CD14-positive monocyte (primary cell): Measurements from ENCODE around the gene GNA12. TPM values are rescaled to one million over a fixed set of nuclear protein-coding genes. Genes with fewer than 3 reads are reported as not detected.
A peak's percentile ranks its signal among the peaks of the same experiment; 100 is the strongest.

Source experiments
- DNase-seq, 3 donors: peaks; one replicate each; pipeline ENCODE4 v3.0.0-alpha.2; 2011 to 2022
- H2AFZ ChIP-seq: 2 replicates; pipeline ENCODE4 v1.6.0; 2012; ENCODE audit warnings: mild to moderate bottlenecking, low read depth, low read length, inconsistent platforms; ENCODE audit not compliant: insufficient read depth, poor library complexity, severe bottlenecking
- H3K27ac ChIP-seq, 2 donors: 1 replicate in 1 of 2; 2 replicates in 1 of 2; pipeline ENCODE4 v1.5.1; 2012 to 2013; ENCODE audit warnings: low read length in 2 of 2, control low read depth in 1 of 2, inconsistent platforms in 1 of 2, low read depth in 1 of 2, mild to moderate bottlenecking in 1 of 2
- H3K27me3 ChIP-seq, 2 donors: one replicate each; pipeline versions ENCODE4 v1.6.0 to v1.6.1; 2011 to 2013; ENCODE audit warnings: low read length in 2 of 2; ENCODE audit not compliant: control insufficient read depth in 2 of 2, insufficient read depth in 2 of 2
- H3K36me3 ChIP-seq, 2 donors: replicated peaks in 1 of 2; 1 replicate in 1 of 2; 2 replicates in 1 of 2; pipeline versions ENCODE4 v1.5.1 to v1.6.1; 2012 to 2013; ENCODE audit warnings: low read length in 2 of 2, control low read depth in 1 of 2, inconsistent platforms in 1 of 2, mild to moderate bottlenecking in 1 of 2; ENCODE audit not compliant: insufficient read depth in 2 of 2, control insufficient read depth in 1 of 2
- H3K4me1 ChIP-seq, 2 donors: 1 replicate in 1 of 2; 2 replicates in 1 of 2; pipeline versions ENCODE4 v1.5.1 to v1.6.1; 2012 to 2013; ENCODE audit warnings: low read length in 2 of 2, control low read depth in 1 of 2, inconsistent platforms in 1 of 2, mild to moderate bottlenecking in 1 of 2, moderate library complexity in 1 of 2; ENCODE audit not compliant: insufficient read depth in 2 of 2, control insufficient read depth in 1 of 2
- H3K4me2 ChIP-seq: replicated peaks from 2 replicates; pipeline ENCODE3; 2012; ENCODE audit warnings: low read length, moderate library complexity, mild to moderate bottlenecking; ENCODE audit not compliant: poor library complexity, severe bottlenecking; ENCODE audit errors: extremely low read depth
- H3K4me3 ChIP-seq, 3 experiments: fragments of 200-600 bp in 1 of 3; sonication (generic) in 1 of 3; replicated peaks in 1 of 3; 1 replicate in 2 of 3; 2 replicates in 1 of 3; pipeline ENCODE4 v1.5.1; 2011 to 2013; ENCODE audit warnings: low read length in 3 of 3, mild to moderate bottlenecking in 3 of 3, control low read depth in 2 of 3, low read depth in 2 of 3, inconsistent platforms in 1 of 3, moderate library complexity in 1 of 3
- H3K79me2 ChIP-seq: 2 replicates; pipeline ENCODE4 v1.6.0; 2012; ENCODE audit warnings: mild to moderate bottlenecking, control low read depth, inconsistent platforms, low read length, moderate library complexity; ENCODE audit not compliant: insufficient read depth
- H3K9ac ChIP-seq: 2 replicates; pipeline ENCODE4 v1.6.0; 2017; ENCODE audit warnings: low read length, mild to moderate bottlenecking; ENCODE audit not compliant: insufficient read depth, poor library complexity, severe bottlenecking
- H3K9me3 ChIP-seq, 2 donors: replicated peaks in 1 of 2; 1 replicate in 1 of 2; 2 replicates in 1 of 2; pipeline versions ENCODE4 v1.5.1 to v1.6.1; 2012 to 2013; ENCODE audit warnings: low read length in 2 of 2, control low read depth in 1 of 2; ENCODE audit not compliant: control insufficient read depth in 1 of 2, insufficient read depth in 1 of 2
- H4K20me1 ChIP-seq: 2 replicates; pipeline ENCODE4 v1.6.0; 2012; ENCODE audit warnings: mild to moderate bottlenecking, low read length, control low read depth, moderate library complexity; ENCODE audit not compliant: insufficient read depth
- H3K27ac Mint-ChIP-seq, 7 donors: one replicate each; pipeline ENCODE4 v1.8.0; 2020; ENCODE audit warnings: mild to moderate bottlenecking in 7 of 7, mixed read lengths in 7 of 7, moderate library complexity in 6 of 7, inconsistent platforms in 2 of 7
- H3K27me3 Mint-ChIP-seq, 3 donors: one replicate each; pipeline ENCODE4 v1.8.0; 2021 to 2022; ENCODE audit warnings: low read depth in 3 of 3, mild to moderate bottlenecking in 3 of 3, mixed read lengths in 3 of 3, moderate library complexity in 3 of 3, inconsistent platforms in 1 of 3
- H3K36me3 Mint-ChIP-seq, 2 donors: one replicate each; pipeline ENCODE4 v1.8.0; 2020; ENCODE audit warnings: mixed read lengths in 2 of 2, inconsistent platforms in 1 of 2, mild to moderate bottlenecking in 1 of 2
- H3K4me1 Mint-ChIP-seq: one replicate; pipeline ENCODE4 v1.8.0; 2020; ENCODE audit warnings: mild to moderate bottlenecking, mixed read lengths
- H3K4me3 Mint-ChIP-seq, 2 donors: one replicate each; pipeline ENCODE4 v1.8.0; 2020; ENCODE audit warnings: mild to moderate bottlenecking in 2 of 2, mixed read lengths in 2 of 2, moderate library complexity in 1 of 2
- H3K9me3 Mint-ChIP-seq, 7 donors: one replicate each; pipeline ENCODE4 v1.8.0; 2020 to 2022; ENCODE audit warnings: mixed read lengths in 7 of 7, mild to moderate bottlenecking in 6 of 7, moderate library complexity in 6 of 7, inconsistent platforms in 2 of 7
- WGBS: methylation state at CpG from one replicate; pipeline ENCODE4 v1.1.5; 2013; ENCODE audit warnings: missing lambda C conversion rate; ENCODE audit not compliant: insufficient coverage; 5-methylcytosine and 5-hydroxymethylcytosine counted together
- intact Hi-C, 2 donors: fragments of 100-400 bp; cut with micrococcal nuclease; formaldehyde crosslinking; loops; one replicate each; pipeline versions ENCODE4 v1.15.0 to v1.15.1; 2023
- polyA minus RNA-seq: library from RNA; depleted of rRNA, polyadenylated mRNA; stranded (reverse); fragments of >200 nt; gene quantifications from 2 replicates; pipeline ENCODE4 v1.2.3, GENCODE V29; 2012
- polyA plus RNA-seq, 3 donors: library from polyadenylated mRNA; depleted of rRNA in 1 of 3; unstranded in 2 of 3; stranded (reverse) in 1 of 3; fragments of 300-500 nt in 2 of 3; fragments of >200 nt in 1 of 3; fragmentation: Illumina TruSeq in 2 of 3; gene quantifications; 1 replicate in 2 of 3; 2 replicates in 1 of 3; pipeline ENCODE4 v1.2.3, GENCODE V29; 2012 to 2021
- total RNA-seq, 12 experiments: library from RNA in 1 of 12; stranded (reverse) in 1 of 12; fragments of 120-200 nt in 1 of 12; gene quantifications; one replicate each; pipeline ENCODE4 v1.2.4 and lab custom pipeline; 2013 to 2026; ENCODE audit warnings: mixed read lengths in 6 of 12, inconsistent platforms in 1 of 12
- TF ChIP-seq, protein P1 (sequence below): fragments of 200-600 bp; IDR thresholded peaks from one replicate; pipeline ENCODE4 v1.8.0; 2022; ENCODE audit warnings: antibody characterized with exemption, mild to moderate bottlenecking

Gene GNA12, protein sequence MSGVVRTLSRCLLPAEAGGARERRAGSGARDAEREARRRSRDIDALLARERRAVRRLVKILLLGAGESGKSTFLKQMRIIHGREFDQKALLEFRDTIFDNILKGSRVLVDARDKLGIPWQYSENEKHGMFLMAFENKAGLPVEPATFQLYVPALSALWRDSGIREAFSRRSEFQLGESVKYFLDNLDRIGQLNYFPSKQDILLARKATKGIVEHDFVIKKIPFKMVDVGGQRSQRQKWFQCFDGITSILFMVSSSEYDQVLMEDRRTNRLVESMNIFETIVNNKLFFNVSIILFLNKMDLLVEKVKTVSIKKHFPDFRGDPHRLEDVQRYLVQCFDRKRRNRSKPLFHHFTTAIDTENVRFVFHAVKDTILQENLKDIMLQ
- 4.8 TPM for total RNA-seq (2013)
- 10 to 100 TPM in 2 of 3 donors, 1 to 10 TPM in 1; 3.4 to 25.9 (median 10.6) TPM for polyA plus RNA-seq
- polyA minus RNA-seq = 11.6 and 14.4 TPM in 2 replicates
- total RNA-seq (lab: John Stamatoyannopoulos, UW) = 46.8 to 158 (median 91.9) reads per million in 11 experiments

DNA sequence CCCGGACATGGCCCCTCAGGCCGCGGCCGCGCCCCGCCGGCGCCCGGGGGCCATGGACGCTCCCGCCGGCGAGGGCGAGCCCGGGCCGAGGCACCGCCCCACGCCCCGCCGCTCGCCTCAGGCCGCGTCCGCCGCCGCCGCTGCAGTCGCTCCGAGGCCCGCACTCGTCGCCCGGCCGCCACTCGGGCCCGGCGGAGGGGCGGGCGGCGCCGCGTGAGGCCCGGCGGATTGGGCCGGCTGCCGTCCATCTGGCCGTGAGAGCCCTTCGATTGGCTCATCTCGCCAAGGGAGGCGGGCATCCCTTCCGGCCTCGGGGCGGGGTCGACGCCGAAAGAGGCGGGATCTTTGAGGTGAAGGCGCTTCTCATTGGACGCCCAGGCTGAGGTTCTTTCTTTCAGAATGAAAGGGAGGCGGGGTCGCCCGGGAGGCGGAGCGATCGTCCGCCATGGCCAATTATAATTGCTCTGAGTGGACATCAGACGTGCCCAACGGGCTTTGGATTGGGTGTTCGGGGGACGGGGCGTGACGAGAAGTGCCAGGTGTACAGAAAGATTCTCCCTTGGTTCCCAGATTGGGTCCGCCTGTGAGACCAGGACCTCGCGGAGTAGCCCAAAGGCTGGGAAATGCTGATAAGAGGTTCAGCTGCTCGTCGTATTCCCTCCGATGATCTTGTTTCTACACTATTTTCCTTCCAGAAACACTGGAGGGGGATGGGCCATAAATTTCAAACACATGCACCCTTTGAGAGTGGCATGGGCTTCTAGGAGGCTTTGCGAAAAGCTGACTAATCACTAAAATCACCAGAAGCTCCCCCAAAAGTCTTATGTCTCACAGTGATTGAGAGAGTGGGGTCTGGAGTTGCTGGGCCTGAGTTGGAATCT is at the start of gene GNA12:
Gene GNA12 (minus strand): TSS at position 156 of the 881 bp plus-strand sequence. CDS start 147 bp downstream, at position 9.
- 0% methylated on average over 71 of the region's 79 CpGs for WGBS
- peak within 1 kb of the TSS in 1 of 2 donors; percentile 56 for H3K27ac ChIP-seq
- intact Hi-C loops = loop anchor here (2.0 to 10.0 kb wide), 3 partner anchors 18 to 122 kb away; no protein-coding TSS in a partner anchor
- Mint-ChIP-seq H3K4me1 (peaks cover 44% of the 10 kb centered on the region), H3K27me3 (peaks cover 4 to 9% (median 6%) of the 10 kb centered on the region in 3 donors), H3K27ac (peak within 1 kb of the TSS in 6 of 7 donors; percentile 74 to 86 (median 80)), H3K4me3 (peak within 1 kb of the TSS; percentile 83 to 91), H3K36me3 (peaks cover 26 to 29% of the 10 kb centered on the region in 2 donors), H3K9me3 (peaks cover 0 to 2% (median 0%) of the 10 kb centered on the region in 7 donors)
- peaks cover 0 to 7% of the 10 kb centered on the region in 2 donors for H3K36me3 ChIP-seq
- H4K20me1 ChIP-seq = peaks cover 7% of the 10 kb centered on the region
- H3K79me2 ChIP-seq = peaks cover 12% of the 10 kb centered on the region
- H3K9ac ChIP-seq = peak within 1 kb of the TSS; percentile 70
- peak within 1 kb of the TSS; percentile 39 to 74 (median 66) for H3K4me3 ChIP-seq
- no peaks in the 10 kb centered on the region for H3K27me3 ChIP-seq
- peak within 1 kb of the TSS; percentile 72 for H2AFZ ChIP-seq
- H3K4me1 ChIP-seq = peaks cover 14 to 21% of the 10 kb centered on the region in 2 donors
- TF ChIP-seq, protein P1, sequence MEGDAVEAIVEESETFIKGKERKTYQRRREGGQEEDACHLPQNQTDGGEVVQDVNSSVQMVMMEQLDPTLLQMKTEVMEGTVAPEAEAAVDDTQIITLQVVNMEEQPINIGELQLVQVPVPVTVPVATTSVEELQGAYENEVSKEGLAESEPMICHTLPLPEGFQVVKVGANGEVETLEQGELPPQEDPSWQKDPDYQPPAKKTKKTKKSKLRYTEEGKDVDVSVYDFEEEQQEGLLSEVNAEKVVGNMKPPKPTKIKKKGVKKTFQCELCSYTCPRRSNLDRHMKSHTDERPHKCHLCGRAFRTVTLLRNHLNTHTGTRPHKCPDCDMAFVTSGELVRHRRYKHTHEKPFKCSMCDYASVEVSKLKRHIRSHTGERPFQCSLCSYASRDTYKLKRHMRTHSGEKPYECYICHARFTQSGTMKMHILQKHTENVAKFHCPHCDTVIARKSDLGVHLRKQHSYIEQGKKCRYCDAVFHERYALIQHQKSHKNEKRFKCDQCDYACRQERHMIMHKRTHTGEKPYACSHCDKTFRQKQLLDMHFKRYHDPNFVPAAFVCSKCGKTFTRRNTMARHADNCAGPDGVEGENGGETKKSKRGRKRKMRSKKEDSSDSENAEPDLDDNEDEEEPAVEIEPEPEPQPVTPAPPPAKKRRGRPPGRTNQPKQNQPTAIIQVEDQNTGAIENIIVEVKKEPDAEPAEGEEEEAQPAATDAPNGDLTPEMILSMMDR = no peak
- peak; percentile 97 to 98 (median 98) for DNase-seq
- no peaks in the 10 kb centered on the region for H3K9me3 ChIP-seq
- peak within 1 kb of the TSS; percentile 80 for H3K4me2 ChIP-seq

DNA sequence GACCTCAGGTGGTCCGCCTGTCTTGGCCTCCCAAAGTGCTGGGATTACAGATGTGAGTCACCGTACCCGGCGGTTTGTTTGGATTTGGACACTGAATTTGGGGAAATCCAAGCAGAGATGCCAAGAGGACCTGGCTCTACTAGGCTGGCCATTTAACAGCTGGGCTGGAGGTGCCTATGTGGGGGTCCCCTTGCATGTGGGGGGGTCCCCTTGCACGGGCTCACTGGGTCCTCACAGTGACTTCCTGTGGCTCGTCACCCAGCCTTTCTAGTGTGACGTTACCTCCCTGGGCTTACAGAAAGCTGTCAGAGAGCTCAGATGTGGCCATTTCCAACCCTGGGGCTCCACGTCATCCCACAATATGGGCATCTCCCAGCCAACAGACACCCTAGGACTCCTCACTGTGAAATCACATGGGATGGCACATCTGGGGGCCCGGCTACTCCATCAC is 49.3 kb upstream of the GNA12 start:
- Histone ChIP-seq H3K9ac (no peak overlapping the region), H3K27ac (no peak overlapping the region), H2AFZ (no peak overlapping the region), H3K4me3 (no peak overlapping the region), H3K9me3 (peaks cover 0 to under 1% of the 10 kb centered on the region in 2 donors), H3K27me3 (no peaks in the 10 kb centered on the region), H3K36me3 (no peaks in the 10 kb centered on the region), H3K4me1 (peaks cover 3 to 8% of the 10 kb centered on the region in 2 donors), H3K4me2 (no peak overlapping the region), H4K20me1 (no peaks in the 10 kb centered on the region), H3K79me2 (no peaks in the 10 kb centered on the region)
- no peak overlapping the region for H3K27ac Mint-ChIP-seq
- peaks cover 10% of the 10 kb centered on the region for H3K4me1 Mint-ChIP-seq
- intact Hi-C loops = no loop called here
- TF ChIP-seq, protein P1 = no peak
- 72% methylated on average over 9 of the region's 9 CpGs for WGBS
- H3K27me3 Mint-ChIP-seq = peaks cover 5 to 13% (median 10%) of the 10 kb centered on the region in 3 donors
- no peak for DNase-seq
- peaks cover 0 to 8% (median 0%) of the 10 kb centered on the region in 7 donors for H3K9me3 Mint-ChIP-seq
- H3K4me3 Mint-ChIP-seq = no peak overlapping the region
- H3K36me3 Mint-ChIP-seq = no peaks in the 10 kb centered on the region
